NB4 (cell line): ENCODE data around the gene ROR2.
"Not testable (repeated sequence)": the region's sequence is repeated elsewhere in the genome, so short reads cannot be mapped to it uniquely, and the experiment has no call there.

Experiments used
- DNase-seq: peaks from one replicate; pipeline ENCODE4 v3.0.0; 2010; ENCODE audit warnings: low read depth
- H3K4me3 ChIP-seq: one replicate; pipeline ENCODE4 v1.5.1; 2011; ENCODE audit warnings: mild to moderate bottlenecking, low read depth, low read length, moderate library complexity
- MAX ChIP-seq: IDR thresholded peaks from 2 replicates; pipeline ENCODE4 v1.6.1; 2011; ENCODE audit warnings: low read depth, low read length
- MYC ChIP-seq: IDR thresholded peaks from 2 replicates; pipeline ENCODE4 v1.6.1; 2011; ENCODE audit warnings: low read depth, low read length
- POLR2A ChIP-seq: IDR thresholded peaks from 2 replicates; pipeline ENCODE4 v1.6.1; 2011; ENCODE audit warnings: mild to moderate bottlenecking; ENCODE audit not compliant: insufficient read length; ENCODE audit errors: extremely low read depth
- TF ChIP-seq, protein P1 (sequence below): IDR thresholded peaks from one replicate; pipeline ENCODE4 v1.5.1; 2012; ENCODE audit warnings: low read depth, low read length

The ROR2 gene

DNA sequence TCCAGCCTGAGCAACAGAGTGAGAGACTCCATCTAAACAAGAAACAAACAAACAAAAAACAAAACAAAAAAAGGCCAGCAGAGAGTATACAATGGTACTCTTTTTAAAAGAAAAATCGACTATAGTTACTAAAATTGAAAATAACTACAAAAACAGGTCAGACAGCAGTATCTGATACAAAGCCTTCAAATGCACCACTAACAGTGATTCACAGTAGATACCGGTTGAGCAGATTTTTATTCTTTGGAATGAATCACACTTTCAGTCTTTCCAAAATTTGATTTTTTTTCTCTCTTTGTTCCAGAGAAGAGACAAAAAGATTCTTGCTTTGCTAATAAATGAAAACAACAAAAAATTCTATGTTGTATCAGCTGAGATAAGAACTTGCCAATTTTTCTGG lies 36.9 kb downstream of the ROR2 start:
- no peak for TF ChIP-seq MAX
- no peak for TF ChIP-seq MYC
- no peak for TF ChIP-seq POLR2A
- TF ChIP-seq, protein P1, sequence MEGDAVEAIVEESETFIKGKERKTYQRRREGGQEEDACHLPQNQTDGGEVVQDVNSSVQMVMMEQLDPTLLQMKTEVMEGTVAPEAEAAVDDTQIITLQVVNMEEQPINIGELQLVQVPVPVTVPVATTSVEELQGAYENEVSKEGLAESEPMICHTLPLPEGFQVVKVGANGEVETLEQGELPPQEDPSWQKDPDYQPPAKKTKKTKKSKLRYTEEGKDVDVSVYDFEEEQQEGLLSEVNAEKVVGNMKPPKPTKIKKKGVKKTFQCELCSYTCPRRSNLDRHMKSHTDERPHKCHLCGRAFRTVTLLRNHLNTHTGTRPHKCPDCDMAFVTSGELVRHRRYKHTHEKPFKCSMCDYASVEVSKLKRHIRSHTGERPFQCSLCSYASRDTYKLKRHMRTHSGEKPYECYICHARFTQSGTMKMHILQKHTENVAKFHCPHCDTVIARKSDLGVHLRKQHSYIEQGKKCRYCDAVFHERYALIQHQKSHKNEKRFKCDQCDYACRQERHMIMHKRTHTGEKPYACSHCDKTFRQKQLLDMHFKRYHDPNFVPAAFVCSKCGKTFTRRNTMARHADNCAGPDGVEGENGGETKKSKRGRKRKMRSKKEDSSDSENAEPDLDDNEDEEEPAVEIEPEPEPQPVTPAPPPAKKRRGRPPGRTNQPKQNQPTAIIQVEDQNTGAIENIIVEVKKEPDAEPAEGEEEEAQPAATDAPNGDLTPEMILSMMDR, result no peak
- DNase-seq, result no peak

DNA sequence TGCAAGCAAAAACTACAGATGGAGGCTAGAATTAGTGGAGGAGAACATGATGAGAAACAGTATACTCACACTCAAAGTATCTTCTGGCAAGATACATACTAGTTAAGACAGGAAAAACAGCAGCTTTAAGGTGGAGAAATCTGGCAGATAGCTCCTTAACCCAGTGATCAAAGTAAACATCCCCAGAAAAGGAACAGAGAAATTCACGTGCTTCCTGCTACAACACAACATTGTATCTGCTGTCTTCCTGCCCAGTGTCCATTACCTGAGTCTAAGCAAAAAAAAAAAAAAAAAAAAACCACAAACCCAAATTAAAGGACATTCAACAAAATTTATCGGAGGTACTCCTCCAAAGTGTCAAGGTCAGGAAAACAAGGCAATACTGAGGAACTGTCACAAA lies 38.4 kb downstream of the ROR2 start:
- no peak overlapping the region for H3K4me3 ChIP-seq
- TF ChIP-seq MAX (no peak), MYC (no peak), POLR2A (no peak)
- TF ChIP-seq, protein P1, result no peak
- no peak for DNase-seq

More for the DNA sequence above, 36.9 kb downstream of the ROR2 start:
- H3K4me3 ChIP-seq, result no peak overlapping the region

GRCh38 chr9:91909256-91909655 lies 40.8 kb downstream of the ROR2 start:
- DNase-seq, H3K4me3 ChIP-seq: not testable (repeated sequence)

- DNase-seq, result peak; percentile 73
- TF ChIP-seq MYC (no peak), POLR2A (no peak), MAX (no peak)
- TF ChIP-seq, protein P1, result no peak
- H3K4me3 ChIP-seq, result no peak overlapping the region
These were observed 41.3 kb downstream of the ROR2 start for GRCh38 chr9:91908746-91909145.

GRCh38 chr9:91908293-91908623 lies 41.8 kb downstream of the ROR2 start:
- no peak for DNase-seq
- TF ChIP-seq MAX, result no peak
- TF ChIP-seq, protein P1, result no peak
- no peak for TF ChIP-seq POLR2A
- no peak for TF ChIP-seq MYC
- H3K4me3 ChIP-seq, result no peak overlapping the region

- no peak for DNase-seq
- no peak overlapping the region for H3K4me3 ChIP-seq
- TF ChIP-seq, protein P1, result no peak
- no peak for TF ChIP-seq POLR2A
- no peak for TF ChIP-seq MYC
- no peak for TF ChIP-seq MAX
These were observed 42.3 kb downstream of the ROR2 start for GRCh38 chr9:91907484-91908292.
